GM19193 (cell line): ENCODE data around the gene TMEM238.

Source experiments
- POLR2A ChIP-seq: IDR thresholded peaks from 4 replicates; pipeline ENCODE4 v1.6.1; 2011; ENCODE audit not compliant: insufficient read depth, insufficient read length; ENCODE audit errors: extremely low read depth

TMEM238 gene

GRCh38 chr19:55406826-55407549, 22.9 kb upstream of the TMEM238 start:
- TF ChIP-seq POLR2A, result no peak

GRCh38 chr19:55406091-55406825, 22.2 kb upstream of the TMEM238 start:
- TF ChIP-seq POLR2A, result no peak

GRCh38 chr19:55405638-55406037, 21.5 kb upstream of the TMEM238 start:
- no peak for TF ChIP-seq POLR2A

DNA sequence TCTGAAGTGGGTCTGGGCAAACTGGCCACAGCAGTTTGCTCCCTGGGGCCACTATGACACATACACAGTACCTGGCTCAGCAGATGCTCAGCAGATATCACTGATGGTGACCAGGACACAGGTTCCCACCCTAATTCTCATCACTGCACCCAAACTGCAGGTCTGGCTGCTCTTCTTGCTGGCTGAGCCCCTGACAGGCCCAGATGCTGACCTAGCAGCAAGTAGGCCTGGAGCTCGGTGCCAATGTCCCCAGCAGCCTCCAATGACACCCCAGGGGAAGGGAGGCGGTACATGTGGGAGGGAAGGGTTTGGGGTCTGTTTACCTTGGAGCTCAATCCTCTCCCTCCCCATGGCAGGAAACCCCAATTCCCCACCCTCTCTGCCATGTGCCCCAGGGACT, 18.4 kb upstream of the TMEM238 start:
- peak; percentile 17 for TF ChIP-seq POLR2A

GRCh38 chr19:55400281-55401087, 16.4 kb upstream of the TMEM238 start:
- no peak for TF ChIP-seq POLR2A

DNA sequence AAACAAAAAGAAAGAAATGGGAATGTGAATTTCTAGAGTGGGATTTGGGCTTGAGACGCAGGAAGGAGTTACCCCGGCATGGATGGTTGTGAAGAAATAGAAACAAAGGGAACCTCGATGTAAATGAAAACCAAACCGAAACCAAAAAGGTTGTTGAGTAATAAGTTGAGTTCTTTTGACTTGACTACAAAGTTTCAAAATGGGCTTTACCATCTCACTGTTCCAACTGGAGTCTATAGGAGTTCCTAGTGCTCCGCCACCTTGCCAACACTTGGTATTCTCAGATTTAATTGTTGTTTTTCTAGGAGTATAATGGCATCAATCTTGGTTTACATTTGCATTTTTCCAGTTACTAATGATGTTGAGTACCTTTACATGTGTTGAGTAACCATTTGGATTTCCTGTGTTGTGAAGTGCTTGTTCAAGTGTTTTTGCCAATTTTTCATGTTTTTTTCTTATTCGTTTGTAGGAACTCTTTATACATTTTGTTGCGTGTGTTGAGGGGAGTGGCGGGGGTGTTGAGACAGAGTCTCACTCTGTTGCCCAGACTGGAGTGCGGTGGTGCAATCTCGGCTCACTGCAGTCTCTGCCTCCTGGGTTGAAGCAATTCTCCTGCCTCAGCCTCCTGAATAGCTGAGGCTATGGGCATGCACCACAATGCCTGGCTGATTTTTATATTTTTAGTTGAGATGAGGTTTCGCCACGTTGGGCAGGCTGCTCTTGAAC, 14.3 kb upstream of the TMEM238 start:
- no peak for TF ChIP-seq POLR2A

DNA sequence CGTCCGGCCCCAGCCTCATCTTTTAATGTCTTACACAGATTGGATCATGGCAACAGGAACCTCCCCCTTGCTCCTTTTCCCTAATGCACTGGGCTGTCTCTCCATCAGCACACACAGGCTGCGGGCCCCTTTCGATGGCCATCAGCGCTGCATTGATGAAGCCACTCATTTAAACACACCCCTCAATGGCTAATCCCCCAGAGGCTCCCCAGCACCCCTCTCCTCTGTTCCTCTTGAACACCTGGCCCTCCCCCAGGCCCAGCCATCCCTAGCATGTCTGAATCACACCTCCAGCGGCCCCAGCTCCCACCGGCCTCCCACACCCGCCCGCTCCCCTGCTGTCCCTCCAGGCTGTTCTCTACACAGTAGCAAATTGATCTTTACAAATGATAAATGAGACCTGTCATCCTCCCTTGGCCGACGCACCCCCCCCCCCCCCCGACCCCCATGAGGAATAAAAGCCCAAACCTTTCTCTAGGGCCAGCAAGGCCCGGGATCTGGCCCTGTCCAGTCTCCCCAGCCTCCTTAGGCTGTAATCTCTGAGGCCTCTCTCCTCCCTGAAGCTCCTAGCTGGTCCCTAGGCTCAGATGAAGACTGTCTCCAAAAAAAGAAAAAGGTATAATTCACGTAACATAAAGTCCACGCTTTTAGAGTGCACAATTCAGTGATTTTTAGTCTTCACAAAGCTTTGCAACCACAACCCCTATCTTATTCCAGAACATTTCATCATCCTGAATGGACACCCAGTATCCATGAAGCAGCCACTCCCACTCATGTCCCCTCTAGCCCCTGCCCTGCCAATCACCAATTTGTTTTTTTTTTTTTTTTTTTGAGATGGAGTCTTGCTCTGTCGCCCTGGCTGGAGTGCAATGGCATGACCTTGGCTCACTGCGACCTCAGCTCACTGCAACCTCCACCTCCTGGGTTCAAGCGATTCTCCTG, 9.0 kb upstream of the TMEM238 start:
- TF ChIP-seq POLR2A, result no peak

GRCh38 chr19:55391702-55392615, 7.9 kb upstream of the TMEM238 start:
- TF ChIP-seq POLR2A, result no peak

DNA sequence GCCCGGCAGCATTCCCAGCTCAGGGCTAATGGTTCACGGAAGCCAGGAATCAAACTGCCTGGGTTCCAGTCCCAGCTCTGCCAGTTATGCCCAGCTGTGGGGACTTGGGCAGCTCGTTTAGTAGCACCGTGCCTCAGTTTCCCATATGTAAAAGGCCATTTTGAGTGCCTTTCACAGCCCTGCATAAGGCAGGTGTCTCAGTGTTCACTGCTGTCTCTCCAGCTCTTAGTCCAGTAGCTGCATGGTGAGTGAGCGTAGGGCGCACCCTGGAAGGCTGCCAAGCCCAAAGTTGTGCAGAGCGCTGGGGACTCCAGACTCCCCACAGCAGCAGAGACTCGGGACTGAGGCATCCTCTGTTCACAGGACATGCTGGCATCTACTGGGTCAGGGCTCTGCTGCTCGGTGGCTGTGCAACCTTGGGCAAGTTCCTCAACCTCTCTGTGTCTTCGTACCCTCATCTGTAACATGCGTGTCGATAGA, 7.1 kb upstream of the TMEM238 start:
- no peak for TF ChIP-seq POLR2A

- TF ChIP-seq POLR2A, result peak; percentile 25
Observed at GRCh38 chr19:55390461-55390880, 6.4 kb upstream of the TMEM238 start.

DNA sequence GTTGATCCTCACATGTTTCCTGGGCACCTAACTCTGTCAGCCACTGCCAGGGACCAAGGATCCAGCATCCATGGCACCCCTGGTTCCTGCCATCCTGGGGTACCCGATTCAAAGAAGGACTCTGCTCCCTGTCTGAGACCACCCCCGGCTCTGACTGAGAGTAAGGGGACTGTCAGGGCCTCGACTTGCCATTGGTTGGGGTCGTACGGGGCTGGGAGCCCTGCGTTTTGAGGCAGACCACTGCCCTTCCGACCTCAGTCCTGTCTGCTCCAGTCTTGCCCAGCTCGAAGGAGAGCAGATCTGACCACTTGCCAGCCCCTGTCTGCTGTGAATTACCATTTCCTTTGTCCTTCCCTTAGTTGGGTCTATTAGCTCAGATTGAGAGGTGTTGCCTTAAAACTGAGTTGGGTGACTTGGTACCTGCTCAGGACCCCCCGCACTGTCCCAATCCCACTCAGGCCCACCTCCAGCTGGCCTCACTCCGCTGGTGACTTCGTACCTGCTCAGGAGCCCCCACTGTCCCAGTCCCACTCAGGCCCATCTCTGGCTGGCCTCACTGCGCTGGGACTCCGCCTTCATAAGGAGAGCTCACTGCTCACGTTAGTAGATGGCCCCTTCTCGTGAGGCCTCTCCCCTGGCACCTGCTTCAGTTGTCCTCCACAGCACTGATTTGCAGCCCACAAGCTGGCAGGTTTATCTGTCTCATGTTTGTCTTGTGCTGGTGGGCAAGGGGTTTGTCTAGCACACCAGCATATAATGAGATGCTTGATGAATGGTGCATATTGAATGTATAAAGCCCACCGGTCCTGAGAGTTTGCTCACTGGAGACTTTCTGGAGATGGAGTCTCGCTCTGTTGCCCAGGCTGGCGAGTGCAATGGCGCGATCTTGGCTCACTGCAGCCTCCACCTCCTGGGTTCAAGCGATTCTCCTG, 5.6 kb upstream of the TMEM238 start:
- peak; percentile 27 for TF ChIP-seq POLR2A
